Stimulated activated naive CD8-positive, alpha-beta T cell treated with anti-CD3 and anti-CD28 coated beads, Interleukin-15, amount 100 ng/mL, for 72 hours (primary cell): ENCODE data around the gene SFTPA2.
"Not testable (repeated sequence)": the region's sequence is repeated elsewhere in the genome, so short reads cannot be mapped to it uniquely, and the experiment has no call there.

ENCODE experiments used
- ATAC-seq: fragments of 150-1000 bp; cut with Tn5 transposase; 2 replicates; pipeline ENCODE4 v1.10.0; 2021; ENCODE audit warnings: mild to moderate bottlenecking, moderate library complexity
- DNase-seq, 2 donors: peaks; one replicate each; pipeline ENCODE4 v3.0.0; 2021 to 2022
- H3K27ac Mint-ChIP-seq, 2 donors: one replicate each; pipeline ENCODE4 v1.8.0; 2022; ENCODE audit warnings: mild to moderate bottlenecking in 2 of 2, mixed read lengths in 2 of 2, moderate library complexity in 2 of 2
- H3K27me3 Mint-ChIP-seq: one replicate; pipeline ENCODE4 v1.8.0; 2022; ENCODE audit warnings: mixed read lengths
- H3K4me1 Mint-ChIP-seq: one replicate; pipeline ENCODE4 v1.8.0; 2022; ENCODE audit warnings: mild to moderate bottlenecking, mixed read lengths
- H3K4me3 Mint-ChIP-seq, 2 donors: one replicate each; pipeline ENCODE4 v1.8.0; 2022; ENCODE audit warnings: mild to moderate bottlenecking in 2 of 2, mixed read lengths in 2 of 2, moderate library complexity in 1 of 2
- H3K9me3 Mint-ChIP-seq, 2 donors: one replicate each; pipeline ENCODE4 v1.8.0; 2022; ENCODE audit warnings: mixed read lengths in 2 of 2

Gene SFTPA2

GRCh38 chr10:79581044-79581443, 20.8 kb upstream of the SFTPA2 start:
- Mint-ChIP-seq H3K4me1 (no peaks in the 10 kb centered on the region), H3K27ac (peak overlapping the region in 1 of 2 donors; percentile 15), H3K27me3 (peaks cover 11% of the 10 kb centered on the region), H3K9me3 (no peaks in the 10 kb centered on the region), H3K4me3 (no peak overlapping the region)
- DNase-seq, result no peak
- ATAC-seq, result no peak

DNA sequence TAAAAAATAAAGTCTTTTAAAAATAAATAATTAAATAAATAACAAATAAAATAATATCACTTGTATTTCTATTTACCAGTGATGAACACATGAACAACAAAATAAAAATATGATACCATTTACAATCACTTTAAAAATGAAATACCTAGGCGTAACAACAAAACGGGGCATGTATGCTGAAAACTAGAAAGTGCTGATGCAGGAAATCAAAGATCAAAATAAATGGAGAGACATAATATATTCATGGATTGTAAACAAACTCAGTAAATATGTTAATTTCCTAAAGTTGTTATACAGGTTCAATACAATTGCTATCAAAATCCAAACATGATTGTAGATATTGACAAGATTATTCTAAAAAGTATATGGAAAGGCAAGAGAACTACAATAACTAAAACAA, 19.2 kb upstream of the SFTPA2 start:
- H3K27ac Mint-ChIP-seq, result no peak overlapping the region
- H3K4me3 Mint-ChIP-seq, result no peak overlapping the region
- H3K4me1 Mint-ChIP-seq, result no peaks in the 10 kb centered on the region
- H3K9me3 Mint-ChIP-seq, result no peaks in the 10 kb centered on the region
- ATAC-seq, result no peak
- peaks cover 6% of the 10 kb centered on the region for H3K27me3 Mint-ChIP-seq
- no peak for DNase-seq

GRCh38 chr10:79570624-79571023, 10.4 kb upstream of the SFTPA2 start:
- peaks cover 6 to 17% of the 10 kb centered on the region in 2 donors for H3K9me3 Mint-ChIP-seq
- DNase-seq, H3K27ac Mint-ChIP-seq, H3K4me3 Mint-ChIP-seq, H3K4me1 Mint-ChIP-seq, ATAC-seq: not testable (repeated sequence)
- peaks cover 43% of the 10 kb centered on the region for H3K27me3 Mint-ChIP-seq

DNA sequence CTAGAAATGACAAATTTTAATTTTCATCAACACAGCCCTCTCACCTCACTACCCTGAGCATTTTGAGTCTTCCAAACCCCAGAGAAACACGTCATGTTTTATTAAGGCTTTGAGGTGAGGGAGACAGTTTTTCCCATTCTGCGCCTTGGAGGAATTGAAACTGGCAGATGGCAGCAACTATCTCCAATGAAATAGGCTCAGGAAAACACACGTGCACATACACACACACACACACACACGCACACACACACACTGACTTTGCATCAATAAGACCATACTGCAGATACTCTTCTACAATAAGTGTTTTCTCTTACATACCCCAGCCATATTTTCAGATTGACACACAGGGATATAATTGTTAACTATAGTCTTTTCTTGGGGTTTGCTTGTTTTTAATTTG, 3.2 kb upstream of the SFTPA2 start:
- Mint-ChIP-seq H3K4me1 (peaks cover 11% of the 10 kb centered on the region), H3K27me3 (peaks cover 28% of the 10 kb centered on the region), H3K27ac (no peak overlapping the region), H3K4me3 (no peak overlapping the region), H3K9me3 (no peaks in the 10 kb centered on the region)
- no peak for ATAC-seq
- no peak for DNase-seq

DNA sequence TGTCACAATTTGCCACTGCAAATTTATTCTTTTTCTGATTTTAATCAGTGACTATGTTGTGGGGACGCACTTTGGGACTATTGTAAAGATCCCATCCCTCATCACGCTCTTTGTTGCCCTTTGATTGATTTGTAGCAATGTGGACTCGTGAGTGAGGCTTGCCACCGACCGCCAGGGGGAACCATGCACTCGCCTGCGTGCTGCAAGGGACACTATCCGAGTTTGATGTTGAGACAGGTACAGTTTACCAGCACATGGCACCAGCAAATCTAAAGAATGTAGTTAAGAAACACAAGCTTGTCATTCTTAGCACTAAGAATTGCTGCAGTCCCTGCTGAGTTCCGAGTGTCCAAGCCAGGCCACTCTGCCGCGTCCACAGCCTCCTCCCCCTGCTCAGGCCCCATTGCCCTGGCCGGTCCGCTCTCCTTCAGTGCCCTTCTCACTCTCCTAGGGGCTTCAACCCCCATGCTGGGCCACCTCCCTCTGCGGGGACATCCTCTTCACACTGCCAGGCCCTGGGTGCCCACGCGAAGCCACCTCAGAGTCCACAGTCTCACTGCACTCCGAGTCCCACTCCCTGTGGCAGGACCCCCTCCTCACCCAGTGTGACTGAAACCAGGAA, 2.0 kb upstream of the SFTPA2 start:
- Mint-ChIP-seq H3K27ac (peak overlapping the region in 1 of 2 donors; percentile 30), H3K4me1 (peaks cover 11% of the 10 kb centered on the region), H3K9me3 (no peaks in the 10 kb centered on the region), H3K27me3 (peaks cover 28% of the 10 kb centered on the region), H3K4me3 (peak overlapping the region in 1 of 2 donors; percentile 41)
- DNase-seq, result peak; percentile 46 to 65
- peak; percentile 81 for ATAC-seq

DNA sequence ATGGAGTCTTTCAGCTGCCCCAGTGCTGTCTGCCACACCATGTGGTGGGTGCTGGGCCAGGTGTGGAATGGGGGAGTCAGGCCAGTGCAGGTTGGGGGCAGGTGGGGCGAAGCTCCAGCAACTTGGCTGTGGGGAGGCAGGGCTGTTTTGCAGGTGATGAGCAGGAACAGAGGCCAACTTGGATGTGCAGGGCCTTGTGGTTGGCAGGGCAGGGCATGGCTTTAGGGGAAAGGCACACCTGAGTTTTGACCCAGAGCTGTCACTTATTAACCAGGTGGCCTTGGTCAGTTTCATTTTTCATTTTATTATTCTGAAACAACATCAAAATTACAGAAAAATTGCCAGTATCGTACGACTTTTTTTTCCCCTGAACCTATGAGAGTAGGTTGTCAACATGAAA, 1.1 kb upstream of the SFTPA2 start:
- no peak for ATAC-seq
- DNase-seq, result no peak
- Mint-ChIP-seq H3K9me3 (no peaks in the 10 kb centered on the region), H3K4me1 (peaks cover 11% of the 10 kb centered on the region), H3K27ac (no peak overlapping the region), H3K4me3 (no peak overlapping the region), H3K27me3 (peaks cover 28% of the 10 kb centered on the region)

DNA sequence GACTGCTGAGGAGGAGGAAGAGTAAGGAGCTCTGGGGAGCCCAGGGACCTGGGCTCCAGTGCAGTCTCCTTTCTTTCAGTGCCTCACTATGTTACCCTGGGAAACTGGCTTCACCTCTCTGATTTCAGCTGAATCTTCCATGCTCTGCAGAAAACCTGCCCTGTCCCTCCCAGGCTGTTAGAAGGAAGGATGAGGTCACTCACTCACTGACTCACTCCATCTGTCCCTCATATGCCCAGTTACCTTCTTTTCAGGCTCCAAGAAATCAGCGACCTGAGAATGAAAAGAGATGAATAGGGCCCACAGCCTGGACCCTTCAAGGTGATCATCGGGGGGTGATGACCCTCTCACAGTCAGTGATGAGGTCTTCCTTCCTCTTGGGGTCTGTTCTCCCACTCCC, 481 bp downstream of the SFTPA2 start:
- Mint-ChIP-seq H3K27me3 (peaks cover 28% of the 10 kb centered on the region), H3K9me3 (no peaks in the 10 kb centered on the region), H3K4me1 (peaks cover 11% of the 10 kb centered on the region), H3K4me3 (no peak overlapping the region), H3K27ac (no peak overlapping the region)
- DNase-seq, result no peak
- ATAC-seq, result no peak

DNA sequence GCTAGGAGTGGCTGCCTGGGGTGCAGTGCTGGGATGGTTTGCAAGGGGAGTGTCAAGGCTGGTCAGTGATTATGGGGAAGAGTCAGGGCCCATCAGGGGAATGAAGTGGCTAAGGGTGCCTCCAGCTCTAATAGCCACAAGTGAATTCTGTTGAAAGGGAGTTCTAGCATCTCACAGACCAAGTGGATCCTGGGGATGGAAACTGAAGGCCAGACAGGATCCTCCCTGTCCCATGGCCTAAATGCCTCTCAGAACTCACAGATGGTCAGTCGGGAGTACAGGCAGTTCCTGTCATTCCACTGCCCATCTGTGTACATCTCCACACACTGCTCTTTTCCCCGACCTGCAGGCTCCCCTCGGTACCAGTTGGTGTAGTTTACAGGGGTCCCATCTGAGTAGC, 3.2 kb downstream of the SFTPA2 start:
- H3K4me1 Mint-ChIP-seq, H3K9me3 Mint-ChIP-seq, H3K4me3 Mint-ChIP-seq, DNase-seq, H3K27ac Mint-ChIP-seq: not testable (repeated sequence)
- peak; percentile 25 for ATAC-seq
- peaks cover 12% of the 10 kb centered on the region for H3K27me3 Mint-ChIP-seq

DNA sequence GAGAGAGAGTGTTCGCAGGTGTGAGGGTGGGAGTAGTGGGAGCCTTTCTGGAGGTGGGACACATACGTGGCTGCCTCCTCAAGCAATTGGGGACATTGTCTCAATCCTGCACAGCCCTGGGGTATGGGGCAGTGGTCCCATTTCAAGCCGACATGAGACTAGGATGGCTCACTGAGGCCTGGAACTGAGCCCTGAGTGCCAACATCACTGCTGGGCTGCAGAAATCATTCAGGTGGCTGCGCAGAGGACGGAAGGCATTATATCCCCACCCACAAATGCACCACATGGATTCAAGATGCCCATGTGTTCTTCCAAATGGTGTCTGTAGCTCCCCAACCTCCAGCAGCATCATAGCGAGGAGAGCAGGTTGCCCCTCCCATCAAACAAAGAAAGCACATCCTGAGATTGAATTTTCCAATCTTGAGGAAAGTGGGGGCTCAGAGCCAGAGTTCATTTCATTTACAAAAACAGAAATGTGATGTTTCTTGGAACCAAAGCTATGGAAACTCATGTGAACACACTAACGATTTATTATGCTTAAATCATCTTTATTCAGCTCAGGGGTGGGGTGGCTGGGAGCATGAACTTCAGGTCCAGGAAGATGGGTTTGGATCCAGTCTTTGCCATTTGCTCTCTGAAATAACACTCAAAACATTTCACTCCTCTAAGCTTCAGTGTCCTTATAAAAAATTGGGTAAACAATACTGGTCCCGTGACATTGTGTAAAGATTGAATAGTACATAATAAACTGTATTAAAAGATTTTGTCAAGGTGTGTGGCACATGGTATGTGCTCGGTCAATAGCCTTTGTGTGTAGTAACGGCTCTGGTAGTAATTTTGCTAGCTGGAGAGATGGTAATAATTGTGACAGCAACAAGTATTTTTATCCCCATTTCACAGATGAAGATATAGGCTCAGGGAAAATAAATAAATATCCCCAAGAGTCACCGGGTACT, 4.6 kb downstream of the SFTPA2 start:
- Mint-ChIP-seq H3K4me3 (no peak overlapping the region), H3K9me3 (no peaks in the 10 kb centered on the region), H3K4me1 (no peaks in the 10 kb centered on the region), H3K27me3 (peaks cover 2% of the 10 kb centered on the region), H3K27ac (no peak overlapping the region)
- ATAC-seq, result no peak
- no peak for DNase-seq

GRCh38 chr10:79552143-79552542, 8.1 kb downstream of the SFTPA2 start:
- Mint-ChIP-seq H3K4me1 (peaks cover 11% of the 10 kb centered on the region), H3K27me3 (peaks cover under 1% of the 10 kb centered on the region), H3K9me3 (no peaks in the 10 kb centered on the region), H3K4me3 (no peak overlapping the region), H3K27ac (peak overlapping the region in 1 of 2 donors; percentile 48)
- ATAC-seq (no peak), DNase-seq (no peak)

GRCh38 chr10:79547973-79548372, 12.2 kb downstream of the SFTPA2 start:
- DNase-seq, result no peak
- Mint-ChIP-seq H3K27ac (peak overlapping the region in 1 of 2 donors; percentile 1), H3K27me3 (peaks cover 12% of the 10 kb centered on the region), H3K4me1 (peaks cover 11% of the 10 kb centered on the region), H3K9me3 (peaks cover 0 to 5% of the 10 kb centered on the region in 2 donors), H3K4me3 (peak overlapping the region in 1 of 2 donors; percentile 38)
- peak; percentile 50 for ATAC-seq

DNA sequence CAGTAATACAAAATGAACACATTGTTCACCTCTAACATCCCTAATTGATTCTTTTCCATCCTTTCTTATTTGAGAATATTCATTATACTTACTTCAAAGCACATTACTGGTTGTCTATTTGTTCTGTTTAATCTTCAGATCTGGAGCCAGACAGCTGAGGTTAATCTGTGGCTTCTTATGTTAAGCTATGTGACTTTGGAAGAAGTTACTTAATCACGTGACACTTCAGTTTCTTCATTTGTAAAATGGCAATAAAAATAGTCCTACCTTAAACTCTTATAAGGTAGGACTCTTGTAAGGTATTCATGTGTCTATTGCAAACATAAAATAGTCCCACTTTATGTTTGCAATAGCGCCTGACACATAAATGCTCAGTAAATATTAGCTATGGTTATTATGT, 13.1 kb downstream of the SFTPA2 start:
- H3K27me3 Mint-ChIP-seq, result peaks cover 12% of the 10 kb centered on the region
- peak overlapping the region in 1 of 2 donors; percentile 9 for H3K27ac Mint-ChIP-seq

GRCh38 chr10:79544926-79545659, 15.1 kb downstream of the SFTPA2 start:
- ATAC-seq, H3K27ac Mint-ChIP-seq, H3K9me3 Mint-ChIP-seq, DNase-seq, H3K4me3 Mint-ChIP-seq: not testable (repeated sequence)
- Mint-ChIP-seq H3K4me1 (peaks cover 17% of the 10 kb centered on the region), H3K27me3 (peaks cover 12% of the 10 kb centered on the region)

More for the DNA sequence above, 13.1 kb downstream of the SFTPA2 start:
- not testable (repeated sequence) for H3K4me3 Mint-ChIP-seq, ATAC-seq, H3K9me3 Mint-ChIP-seq, DNase-seq
- H3K4me1 Mint-ChIP-seq, result peaks cover 12% of the 10 kb centered on the region

- Mint-ChIP-seq H3K4me1 (peaks cover 17% of the 10 kb centered on the region), H3K27me3 (peaks cover 12% of the 10 kb centered on the region)
- not testable (repeated sequence) for H3K4me3 Mint-ChIP-seq, H3K9me3 Mint-ChIP-seq, DNase-seq, H3K27ac Mint-ChIP-seq, ATAC-seq
Measured at GRCh38 chr10:79544408-79544807, 15.8 kb downstream of the SFTPA2 start.

DNA sequence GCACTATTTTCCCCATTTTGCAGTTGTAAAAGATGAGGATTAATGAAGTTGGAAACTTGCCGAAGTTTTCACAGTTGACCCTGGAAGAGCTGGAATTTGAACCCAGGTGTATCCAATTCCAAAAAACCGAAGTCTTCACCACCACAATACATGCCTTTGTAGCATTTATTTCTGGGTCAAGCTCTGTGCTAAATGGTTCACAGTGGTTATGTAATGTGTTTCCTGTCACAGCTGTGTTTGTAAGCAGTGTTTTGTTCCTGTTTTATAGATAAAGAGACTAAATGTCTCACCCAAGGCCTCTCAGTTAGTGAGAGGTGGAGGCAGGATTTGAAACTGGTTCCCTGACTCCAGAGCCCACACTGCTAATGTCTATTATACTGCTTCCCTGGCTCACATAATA, 17.6 kb downstream of the SFTPA2 start:
- DNase-seq (no peak), ATAC-seq (no peak)
- H3K4me3 Mint-ChIP-seq, result no peak overlapping the region
- H3K4me1 Mint-ChIP-seq, result peaks cover 8% of the 10 kb centered on the region
- H3K27ac Mint-ChIP-seq, result no peak overlapping the region
- H3K27me3 Mint-ChIP-seq, result peaks cover 12% of the 10 kb centered on the region
- peaks cover 0 to 5% of the 10 kb centered on the region in 2 donors for H3K9me3 Mint-ChIP-seq
